Gastroesophageal sphincter (tissue), 3 donors: ENCODE results near the gene TEKT1.

Experiments
- POLR2A ChIP-seq, 2 donors: fragments of 450-650 bp; IDR thresholded peaks; one replicate each; pipeline ENCODE4 v1.6.1; 2017; ENCODE audit warnings: antibody characterized with exemption in 2 of 2, mild to moderate bottlenecking in 2 of 2, moderate library complexity in 1 of 2
- POLR2AphosphoS5 ChIP-seq: sonication (generic); formaldehyde crosslinking; IDR thresholded peaks from one replicate; pipeline ENCODE4 v1.6.1; 2017; ENCODE audit warnings: antibody characterized with exemption
- TF ChIP-seq, protein P1 (sequence below), 4 experiments: fragments of 200-600 bp in 2 of 4; fragments of 450-650 bp in 2 of 4; sonication (generic) in 1 of 4; IDR thresholded peaks; one replicate each; pipeline ENCODE4 v1.5.1; 2017 to 2019; ENCODE audit warnings: antibody characterized with exemption in 4 of 4, mild to moderate bottlenecking in 2 of 4, moderate library complexity in 2 of 4

DNA sequence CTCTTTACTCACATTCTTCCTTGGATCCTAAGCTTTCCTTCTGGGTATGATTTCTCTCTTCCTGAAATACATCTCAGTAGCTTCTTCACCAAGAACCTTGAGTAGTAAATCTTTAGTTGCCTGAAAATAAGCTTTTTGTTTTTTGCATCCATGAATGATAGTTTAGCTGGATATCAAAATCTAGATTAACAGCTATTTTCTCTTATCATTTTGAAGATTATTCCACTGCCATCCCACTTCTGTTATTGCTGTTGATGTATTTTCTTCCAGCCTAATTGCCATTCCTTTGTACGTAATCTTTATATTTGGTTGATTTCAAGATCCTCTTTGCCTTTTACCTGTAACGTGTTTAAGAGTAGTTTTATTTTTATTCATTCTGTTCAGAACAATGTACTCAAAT is 63.1 kb downstream of the TEKT1 start:
- TF ChIP-seq, protein P1, sequence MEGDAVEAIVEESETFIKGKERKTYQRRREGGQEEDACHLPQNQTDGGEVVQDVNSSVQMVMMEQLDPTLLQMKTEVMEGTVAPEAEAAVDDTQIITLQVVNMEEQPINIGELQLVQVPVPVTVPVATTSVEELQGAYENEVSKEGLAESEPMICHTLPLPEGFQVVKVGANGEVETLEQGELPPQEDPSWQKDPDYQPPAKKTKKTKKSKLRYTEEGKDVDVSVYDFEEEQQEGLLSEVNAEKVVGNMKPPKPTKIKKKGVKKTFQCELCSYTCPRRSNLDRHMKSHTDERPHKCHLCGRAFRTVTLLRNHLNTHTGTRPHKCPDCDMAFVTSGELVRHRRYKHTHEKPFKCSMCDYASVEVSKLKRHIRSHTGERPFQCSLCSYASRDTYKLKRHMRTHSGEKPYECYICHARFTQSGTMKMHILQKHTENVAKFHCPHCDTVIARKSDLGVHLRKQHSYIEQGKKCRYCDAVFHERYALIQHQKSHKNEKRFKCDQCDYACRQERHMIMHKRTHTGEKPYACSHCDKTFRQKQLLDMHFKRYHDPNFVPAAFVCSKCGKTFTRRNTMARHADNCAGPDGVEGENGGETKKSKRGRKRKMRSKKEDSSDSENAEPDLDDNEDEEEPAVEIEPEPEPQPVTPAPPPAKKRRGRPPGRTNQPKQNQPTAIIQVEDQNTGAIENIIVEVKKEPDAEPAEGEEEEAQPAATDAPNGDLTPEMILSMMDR (IDR thresholded peaks at IDR 0.05), result no peak
- TF ChIP-seq POLR2A (IDR thresholded peaks at IDR 0.05) (no peak), POLR2AphosphoS5 (no peak)
